Transverse colon (tissue), 4 donors: Measurements from ENCODE around the gene C1QTNF1. TPM values are rescaled to one million over a fixed set of nuclear protein-coding genes. Genes with fewer than 3 reads are reported as not detected.

Experiments
- DNase-seq: peaks from one replicate; pipeline ENCODE4 v3.0.0-alpha.2; 2019
- H3K27ac ChIP-seq, 4 donors: fragments of 200-600 bp; sonication (generic); 2 replicates each; pipeline ENCODE4 v1.5.1; 2016 to 2018; ENCODE audit warnings: inconsistent platforms in 4 of 4
- H3K27me3 ChIP-seq: fragments of 200-600 bp; sonication (generic); 2 replicates; pipeline ENCODE4 v1.5.1; 2017; ENCODE audit warnings: inconsistent platforms
- H3K36me3 ChIP-seq, 4 donors: fragments of 200-600 bp; sonication (generic); 2 replicates each; pipeline ENCODE4 v1.5.1; 2017 to 2019; ENCODE audit warnings: inconsistent platforms in 4 of 4
- H3K4me1 ChIP-seq, 4 donors: fragments of 200-600 bp; sonication (generic); 2 replicates each; pipeline ENCODE4 v1.5.1; 2017 to 2020; ENCODE audit warnings: inconsistent platforms in 4 of 4
- H3K4me3 ChIP-seq, 4 donors: fragments of 200-600 bp; sonication (generic); 1 replicate in 1 of 4; 2 replicates in 3 of 4; pipeline versions ENCODE4 v1.5.1 to v1.6.1; 2017 to 2019; ENCODE audit warnings: inconsistent platforms in 4 of 4
- H3K9me3 ChIP-seq, 2 donors: fragments of 200-600 bp; sonication (generic); 2 replicates each; pipeline ENCODE4 v1.5.1; 2017 to 2019; ENCODE audit warnings: inconsistent platforms in 2 of 2
- CTCF ChIP-seq, 5 experiments: fragments of 200-600 bp in 3 of 5; fragments of 450-650 bp in 2 of 5; sonication (generic) in 3 of 5; IDR thresholded peaks; 1 replicate in 2 of 5; 2 replicates in 3 of 5; pipeline ENCODE4 v1.5.1; 2016 to 2017; ENCODE audit warnings: antibody characterized with exemption in 5 of 5, inconsistent platforms in 3 of 5, mild to moderate bottlenecking in 2 of 5, moderate library complexity in 1 of 5
- EP300 ChIP-seq: sonication (generic); formaldehyde crosslinking; IDR thresholded peaks from one replicate; pipeline ENCODE4 v1.6.1; 2017; ENCODE audit warnings: antibody characterized with exemption, low read depth
- POLR2A ChIP-seq: fragments of 450-650 bp; IDR thresholded peaks from one replicate; pipeline ENCODE4 v1.6.1; 2016; ENCODE audit warnings: antibody characterized with exemption, mild to moderate bottlenecking, moderate library complexity
- POLR2AphosphoS5 ChIP-seq, 3 donors: sonication (generic); formaldehyde crosslinking; IDR thresholded peaks; one replicate each; pipeline ENCODE4 v1.6.1; 2016; ENCODE audit warnings: antibody characterized with exemption in 3 of 3
- WGBS, 2 donors: methylation state at CpG; one replicate each; pipeline ENCODE4 v1.1.5; 2018; ENCODE audit warnings: low coverage in 1 of 2; 5-methylcytosine and 5-hydroxymethylcytosine counted together
- in situ Hi-C, 4 donors: fragments of 200-750 bp; cut with MboI; loops; one replicate each; pipeline versions ENCODE4 v1.15.0 to v1.15.1; 2017; ENCODE audit warnings: low sequenced_read_pairs in 3 of 4, low pct_ligation_motif_present in 1 of 4, low pct_unique_long_range_greater_than_20kb in 1 of 4
- intact Hi-C: fragments of 100-400 bp; cut with DNase I; formaldehyde crosslinking; loops from one replicate; pipeline ENCODE4 v1.15.1; 2023; ENCODE audit warnings: low total_unique reads
- total RNA-seq, 4 donors: library from RNA; depleted of rRNA; stranded (reverse); fragments of >200 nt; gene quantifications; one replicate each; pipeline ENCODE4 v1.1.0, GENCODE V29; 2016

C1QTNF1 gene
- total RNA-seq, 4 donors from 2014 or later = 5.4 to 35.5 (median 12.0) TPM

DNA sequence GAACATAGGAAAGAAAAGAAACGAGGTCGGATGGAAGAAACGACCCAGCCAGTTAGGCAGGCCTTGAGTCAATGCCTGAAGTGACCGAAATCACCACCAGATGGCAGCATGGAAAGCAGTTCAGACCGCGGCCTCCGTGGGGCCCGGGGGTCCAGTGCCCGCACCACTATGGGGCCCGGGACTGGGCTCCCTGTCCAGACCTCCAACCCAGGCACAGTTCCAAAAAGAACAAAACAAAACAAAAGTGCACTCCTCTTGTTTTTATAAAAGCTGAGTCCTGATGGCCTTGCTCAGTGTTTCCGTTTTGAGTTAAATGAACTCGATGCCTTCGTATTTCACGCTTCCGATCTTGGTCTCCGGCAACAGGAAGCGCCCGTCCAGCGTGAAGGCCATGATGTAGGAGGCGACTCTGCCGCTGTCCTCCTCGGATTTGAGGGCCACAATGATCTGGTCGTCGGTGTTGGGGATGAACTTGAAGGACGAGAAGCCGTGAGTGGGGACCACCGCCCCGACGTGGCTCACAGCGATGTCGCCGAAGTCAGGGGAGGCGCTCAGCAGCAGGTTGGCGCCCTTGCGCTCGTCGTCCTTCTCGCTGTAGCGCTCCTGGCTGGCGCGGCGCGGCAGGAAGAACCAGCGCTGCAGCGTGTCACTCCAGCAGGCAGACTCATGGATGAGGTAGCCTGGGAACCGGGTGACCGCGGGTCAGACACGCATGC lies 30.6 kb upstream of the C1QTNF1 start:
- Histone ChIP-seq H3K36me3 (peaks cover 0 to 30% (median 9%) of the 10 kb centered on the region in 4 donors), H3K9me3 (no peaks in the 10 kb centered on the region), H3K27me3 (no peaks in the 10 kb centered on the region), H3K4me3 (no peak overlapping the region), H3K27ac (peak overlapping the region in 3 of 4 donors; percentile 81 to 89 (median 83)), H3K4me1 (peaks cover 6 to 59% (median 50%) of the 10 kb centered on the region in 4 donors)
- intact Hi-C loops = no loop called here
- TF ChIP-seq CTCF (IDR thresholded peaks at IDR 0.05) (peak; percentile 77 to 89 (median 79)), POLR2A (no peak)
- in situ Hi-C loops = no loop called here
- peak; percentile 60 for DNase-seq
- 34 to 76% methylated on average over 4 to 48 of the region's 49 CpGs for WGBS, 2 donors

- 92% methylated on average over 22 of the region's 22 CpGs; no CpG with 5 or more reads in 1 of the 2 donors for WGBS, 2 donors
- Histone ChIP-seq H3K4me3 (no peak overlapping the region), H3K27me3 (no peaks in the 10 kb centered on the region), H3K27ac (peak overlapping the region; percentile 81 to 89 (median 84)), H3K9me3 (no peaks in the 10 kb centered on the region), H3K36me3 (peaks cover 0 to 30% (median 9%) of the 10 kb centered on the region in 4 donors), H3K4me1 (peaks cover 6 to 63% (median 56%) of the 10 kb centered on the region in 4 donors)
- intact Hi-C loops (no loop called here), in situ Hi-C loops (no loop called here)
- no peak for TF ChIP-seq EP300
- no peak for TF ChIP-seq CTCF (IDR thresholded peaks at IDR 0.05)
- no peak for TF ChIP-seq POLR2AphosphoS5 (IDR thresholded peaks at IDR 0.05)
- TF ChIP-seq POLR2A = no peak
- no peak for DNase-seq
Measured at GRCh38 chr17:78993981-78994671, 29.8 kb upstream of the C1QTNF1 start.

- intact Hi-C loops (no loop called here), in situ Hi-C loops (no loop called here)
- 69 to 71% methylated on average over 3 to 33 of the region's 34 CpGs for WGBS, 2 donors
- peak overlapping the region in 1 of 4 donors; percentile 11 for H3K4me3 ChIP-seq
- H3K36me3 ChIP-seq = peaks cover 0 to 28% (median 9%) of the 10 kb centered on the region in 4 donors
- H3K9me3 ChIP-seq = no peaks in the 10 kb centered on the region
- no peak for DNase-seq
- H3K4me1 ChIP-seq = peaks cover 6 to 69% (median 61%) of the 10 kb centered on the region in 4 donors
- TF ChIP-seq EP300 (no peak), CTCF (IDR thresholded peaks at IDR 0.05) (no peak), POLR2A (no peak), POLR2AphosphoS5 (IDR thresholded peaks at IDR 0.05) (no peak)
- H3K27ac ChIP-seq = peak overlapping the region; percentile 81 to 89 (median 84)
- H3K27me3 ChIP-seq = no peaks in the 10 kb centered on the region
Measured at GRCh38 chr17:78995022-78995760, 28.8 kb upstream of the C1QTNF1 start.
